Muscle layer of colon (tissue), 2 donors: ENCODE measurements around the gene PAQR6.

Source experiments
- H3K27ac ChIP-seq: one replicate; pipeline ENCODE4 v1.7.0; 2013; ENCODE audit warnings: low read depth, mild to moderate bottlenecking, low read length, moderate library complexity
- H3K27me3 ChIP-seq, 2 donors: one replicate each; pipeline ENCODE4 v1.7.0; 2013; ENCODE audit warnings: low read length in 2 of 2, mild to moderate bottlenecking in 2 of 2; ENCODE audit not compliant: insufficient read depth in 2 of 2, control insufficient read depth in 1 of 2
- H3K36me3 ChIP-seq: one replicate; pipeline ENCODE4 v1.7.0; 2013; ENCODE audit warnings: mild to moderate bottlenecking, low read length; ENCODE audit not compliant: insufficient read depth
- H3K4me1 ChIP-seq: one replicate; pipeline ENCODE4 v1.7.0; 2013; ENCODE audit warnings: mild to moderate bottlenecking, low read length; ENCODE audit not compliant: insufficient read depth
- H3K4me3 ChIP-seq, 2 donors: one replicate each; pipeline ENCODE4 v1.7.0; 2013; ENCODE audit warnings: low read length in 2 of 2, low read depth in 1 of 2, mild to moderate bottlenecking in 1 of 2, moderate library complexity in 1 of 2
- H3K9ac ChIP-seq: one replicate; pipeline ENCODE4 v1.7.0; 2013; ENCODE audit warnings: low read length
- H3K9me3 ChIP-seq: one replicate; pipeline ENCODE4 v1.7.0; 2013; ENCODE audit warnings: mild to moderate bottlenecking, low read length
- donor health status: abdominal sarcoma.
- donor health status: Adenocarcinoma of cecum.

Gene PAQR6

DNA sequence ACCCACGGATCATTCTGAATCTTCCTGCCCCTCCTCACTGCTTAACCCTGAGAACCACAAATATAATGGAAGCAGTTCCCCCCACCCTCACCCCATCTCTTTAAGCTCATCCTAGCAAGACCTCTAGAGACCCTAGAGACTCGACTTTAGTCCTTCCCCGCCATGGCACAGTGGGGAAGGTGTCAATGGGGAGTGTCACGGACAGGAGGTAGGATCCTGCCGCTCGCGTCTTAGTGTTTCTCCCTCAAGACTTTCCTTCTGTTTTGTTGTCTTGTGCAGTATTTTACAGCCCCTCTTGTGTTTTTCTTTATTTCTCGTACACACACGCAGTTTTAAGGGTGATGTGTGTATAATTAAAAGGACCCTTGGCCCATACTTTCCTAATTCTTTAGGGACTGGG is 35.7 kb downstream of the PAQR6 start:
- Histone ChIP-seq H3K4me1 (peaks cover 14% of the 10 kb centered on the region), H3K9ac (peak overlapping the region; percentile 96), H3K4me3 (peak overlapping the region in 1 of 2 donors; percentile 83), H3K27me3 (no peaks in the 10 kb centered on the region), H3K9me3 (no peaks in the 10 kb centered on the region), H3K27ac (peak overlapping the region; percentile 88), H3K36me3 (peaks cover 32% of the 10 kb centered on the region)

DNA sequence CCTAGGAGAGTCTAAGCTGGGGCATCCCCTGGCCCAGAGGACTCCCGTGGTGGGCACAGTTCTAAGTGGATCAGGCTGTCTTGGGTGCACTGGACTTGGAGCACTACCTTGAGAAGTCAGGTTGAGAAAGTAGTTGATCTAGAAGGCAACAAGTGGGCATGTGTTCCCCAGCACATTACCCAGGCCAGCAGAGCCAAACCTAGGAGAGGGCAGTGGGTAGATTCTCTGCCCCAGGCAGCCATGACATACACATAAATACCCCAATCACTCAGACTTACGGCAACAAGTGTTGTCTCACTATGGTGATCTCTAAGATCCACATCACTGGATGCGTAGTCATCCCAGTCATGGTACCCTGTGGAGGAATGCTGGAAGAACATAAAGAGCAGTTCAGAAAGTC is 36.6 kb downstream of the PAQR6 start:
- H3K4me1 ChIP-seq = peaks cover 14% of the 10 kb centered on the region
- H3K27me3 ChIP-seq = no peaks in the 10 kb centered on the region
- no peak overlapping the region for H3K4me3 ChIP-seq
- no peak overlapping the region for H3K9ac ChIP-seq
- no peaks in the 10 kb centered on the region for H3K9me3 ChIP-seq
- no peak overlapping the region for H3K27ac ChIP-seq
- H3K36me3 ChIP-seq = peaks cover 32% of the 10 kb centered on the region

DNA sequence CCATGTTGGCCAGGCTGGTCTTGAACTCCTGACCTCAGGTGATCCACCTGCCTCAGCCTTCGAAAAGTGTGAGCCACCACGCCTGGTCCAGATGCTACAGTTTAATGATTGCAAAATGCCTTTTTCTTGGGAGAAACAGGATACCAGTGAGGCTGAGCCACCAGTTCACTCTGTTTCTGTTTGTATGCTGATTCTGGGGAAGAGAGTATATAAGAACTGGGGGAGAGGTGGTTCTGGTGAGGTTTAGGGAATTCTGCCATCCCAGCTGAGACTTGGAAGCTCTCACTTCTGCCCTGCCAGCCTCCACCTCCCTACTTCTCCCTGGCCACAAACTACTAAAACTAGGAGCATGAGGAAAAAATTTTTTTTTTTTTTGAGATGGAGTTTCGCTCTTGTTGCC is 43.2 kb downstream of the PAQR6 start:
- H3K9ac ChIP-seq = no peak overlapping the region
- H3K27me3 ChIP-seq = no peaks in the 10 kb centered on the region
- peaks cover 20% of the 10 kb centered on the region for H3K4me1 ChIP-seq
- no peak overlapping the region for H3K27ac ChIP-seq
- no peak overlapping the region for H3K4me3 ChIP-seq
- peaks cover 36% of the 10 kb centered on the region for H3K36me3 ChIP-seq
- no peaks in the 10 kb centered on the region for H3K9me3 ChIP-seq

DNA sequence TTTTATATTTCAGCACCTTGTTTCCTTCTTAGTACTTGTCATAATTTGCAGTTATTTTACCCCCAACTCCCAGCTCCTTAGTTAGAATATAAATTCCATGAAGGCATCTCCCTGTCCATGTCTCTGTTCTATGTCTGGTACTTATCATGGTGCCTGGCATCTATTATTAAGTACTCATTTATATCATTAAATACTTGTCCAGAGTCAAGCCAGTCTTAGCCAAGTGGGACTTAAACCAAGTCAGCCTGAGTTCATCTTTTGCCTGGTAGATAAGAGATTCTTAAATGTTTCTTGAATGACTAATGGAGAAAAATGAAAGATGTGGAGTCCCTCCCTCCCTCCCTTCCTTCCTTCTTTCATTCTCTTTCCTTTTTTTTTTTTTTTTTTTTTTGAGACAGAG is 44.5 kb downstream of the PAQR6 start:
- peaks cover 20% of the 10 kb centered on the region for H3K4me1 ChIP-seq
- H3K27me3 ChIP-seq = no peaks in the 10 kb centered on the region
- H3K36me3 ChIP-seq = peaks cover 40% of the 10 kb centered on the region
- H3K27ac ChIP-seq = no peak overlapping the region
- H3K9me3 ChIP-seq = no peaks in the 10 kb centered on the region
- H3K4me3 ChIP-seq = no peak overlapping the region
- no peak overlapping the region for H3K9ac ChIP-seq

DNA sequence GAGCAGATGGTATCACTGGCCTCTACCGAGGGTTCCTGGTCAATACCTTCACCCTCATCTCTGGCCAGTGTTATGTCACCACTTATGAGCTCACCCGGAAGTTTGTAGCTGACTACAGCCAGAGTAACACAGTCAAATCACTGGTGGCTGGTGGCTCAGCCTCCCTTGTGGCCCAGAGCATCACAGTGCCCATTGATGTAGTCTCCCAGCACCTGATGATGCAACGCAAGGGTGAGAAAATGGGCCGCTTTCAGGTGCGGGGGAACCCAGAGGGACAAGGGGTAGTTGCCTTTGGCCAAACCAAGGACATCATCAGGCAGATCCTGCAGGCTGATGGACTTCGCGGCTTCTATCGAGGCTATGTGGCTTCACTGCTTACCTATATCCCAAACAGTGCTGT is 47.8 kb downstream of the PAQR6 start:
- H3K4me1 ChIP-seq = peaks cover 29% of the 10 kb centered on the region
- peaks cover 26% of the 10 kb centered on the region for H3K36me3 ChIP-seq
- no peak overlapping the region for H3K9ac ChIP-seq

DNA sequence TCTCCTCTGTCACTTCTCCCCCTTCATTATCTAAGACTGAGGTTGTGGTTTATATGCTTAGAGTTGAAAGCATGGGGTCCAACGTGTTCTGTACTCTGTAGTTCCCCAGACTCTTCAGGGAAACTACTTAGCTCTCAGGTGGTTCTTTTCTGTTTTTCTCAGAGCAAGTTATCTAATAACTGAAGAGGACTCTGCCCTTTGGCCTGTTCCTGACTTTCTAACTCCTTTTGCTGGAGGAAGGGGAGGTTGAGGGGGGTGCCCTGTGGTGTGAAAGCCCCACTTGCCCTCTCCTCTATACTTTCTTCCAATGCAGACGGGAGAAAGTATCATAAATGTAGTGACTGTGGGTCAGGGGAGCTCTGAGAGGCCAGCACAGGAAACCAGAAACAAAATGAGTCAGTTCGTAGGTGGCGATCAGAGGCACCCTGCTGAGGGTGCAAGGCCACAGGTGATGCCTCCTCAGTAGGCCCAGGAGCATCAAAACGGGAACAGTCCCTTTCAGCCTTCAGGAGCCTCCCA is 49.0 kb downstream of the PAQR6 start:
- H3K4me1 ChIP-seq = peaks cover 33% of the 10 kb centered on the region
- H3K9ac ChIP-seq = no peak overlapping the region
- no peaks in the 10 kb centered on the region for H3K9me3 ChIP-seq
- H3K4me3 ChIP-seq = no peak overlapping the region
- H3K27ac ChIP-seq = no peak overlapping the region
- H3K27me3 ChIP-seq = no peaks in the 10 kb centered on the region
- peaks cover 26% of the 10 kb centered on the region for H3K36me3 ChIP-seq

More for the DNA sequence above, 47.8 kb downstream of the PAQR6 start:
- Histone ChIP-seq H3K27ac (no peak overlapping the region), H3K27me3 (no peaks in the 10 kb centered on the region), H3K4me3 (no peak overlapping the region), H3K9me3 (no peaks in the 10 kb centered on the region)

DNA sequence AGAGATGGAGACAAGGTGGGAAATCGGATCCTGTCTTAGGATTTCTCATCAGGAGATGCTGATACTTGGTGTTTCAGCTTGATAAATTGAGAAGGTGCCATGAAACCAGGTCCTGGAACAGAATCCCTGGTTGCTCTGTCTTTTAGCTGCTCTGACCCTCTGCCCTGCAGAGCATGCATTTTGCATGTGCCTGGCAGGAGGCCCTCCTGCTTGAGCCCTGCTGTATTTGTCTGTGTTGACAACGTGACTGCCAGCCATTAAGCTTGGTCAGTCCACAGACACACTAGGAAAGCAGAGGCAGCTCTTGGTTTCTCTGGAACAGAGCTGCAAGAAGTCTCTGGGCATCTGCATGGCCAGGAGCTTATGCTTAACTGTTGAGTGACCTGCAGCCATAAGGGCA is 51.4 kb downstream of the PAQR6 start:
- Histone ChIP-seq H3K4me1 (peaks cover 22% of the 10 kb centered on the region), H3K36me3 (peaks cover 17% of the 10 kb centered on the region), H3K27ac (no peak overlapping the region), H3K4me3 (no peak overlapping the region), H3K9me3 (no peaks in the 10 kb centered on the region), H3K27me3 (no peaks in the 10 kb centered on the region), H3K9ac (no peak overlapping the region)

DNA sequence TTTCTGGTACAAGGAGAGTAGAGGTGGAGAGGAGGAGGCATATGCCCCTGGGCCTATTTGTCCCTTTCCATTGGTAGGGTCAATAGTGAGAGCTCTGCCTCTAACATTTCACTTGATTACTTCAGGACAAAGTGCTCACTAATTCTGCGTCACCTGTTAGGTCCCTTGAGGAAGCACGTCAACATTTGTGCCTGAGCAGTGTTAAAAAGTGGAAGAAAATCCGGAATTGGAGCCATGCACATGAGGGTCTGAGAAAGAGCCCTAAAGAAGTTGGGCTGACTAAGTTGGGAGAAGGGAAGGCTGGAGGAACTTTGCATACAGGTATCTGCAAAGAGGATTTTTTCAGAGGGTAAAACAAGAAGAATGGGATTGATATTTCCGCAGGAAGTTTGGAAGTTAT is 52.0 kb downstream of the PAQR6 start:
- Histone ChIP-seq H3K9me3 (no peaks in the 10 kb centered on the region), H3K9ac (no peak overlapping the region), H3K4me1 (peaks cover 22% of the 10 kb centered on the region), H3K4me3 (no peak overlapping the region), H3K27ac (no peak overlapping the region), H3K27me3 (no peaks in the 10 kb centered on the region), H3K36me3 (peaks cover 17% of the 10 kb centered on the region)

DNA sequence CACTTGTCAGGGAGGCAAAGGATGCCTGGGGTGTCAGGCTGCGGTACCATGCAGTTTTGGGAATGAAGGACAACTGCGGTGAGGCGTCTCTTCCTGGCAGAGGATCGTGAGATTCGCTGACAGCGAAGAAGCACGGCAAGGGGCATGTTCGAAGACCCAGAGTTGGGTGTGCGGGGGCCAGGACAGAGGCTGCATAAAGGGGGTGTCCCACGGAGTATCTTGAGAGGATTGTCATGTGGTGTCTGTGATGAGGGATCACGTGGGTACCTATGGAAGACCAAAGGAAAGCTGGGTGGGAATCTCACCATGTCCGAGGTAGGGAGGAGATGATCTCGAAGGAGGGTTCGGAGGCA is 53.6 kb downstream of the PAQR6 start:
- Histone ChIP-seq H3K9ac (peak overlapping the region; percentile 90), H3K27me3 (no peaks in the 10 kb centered on the region), H3K4me3 (peak overlapping the region; percentile 27 to 97), H3K4me1 (peaks cover 22% of the 10 kb centered on the region), H3K27ac (peak overlapping the region; percentile 15), H3K36me3 (peaks cover 3% of the 10 kb centered on the region), H3K9me3 (no peaks in the 10 kb centered on the region)

DNA sequence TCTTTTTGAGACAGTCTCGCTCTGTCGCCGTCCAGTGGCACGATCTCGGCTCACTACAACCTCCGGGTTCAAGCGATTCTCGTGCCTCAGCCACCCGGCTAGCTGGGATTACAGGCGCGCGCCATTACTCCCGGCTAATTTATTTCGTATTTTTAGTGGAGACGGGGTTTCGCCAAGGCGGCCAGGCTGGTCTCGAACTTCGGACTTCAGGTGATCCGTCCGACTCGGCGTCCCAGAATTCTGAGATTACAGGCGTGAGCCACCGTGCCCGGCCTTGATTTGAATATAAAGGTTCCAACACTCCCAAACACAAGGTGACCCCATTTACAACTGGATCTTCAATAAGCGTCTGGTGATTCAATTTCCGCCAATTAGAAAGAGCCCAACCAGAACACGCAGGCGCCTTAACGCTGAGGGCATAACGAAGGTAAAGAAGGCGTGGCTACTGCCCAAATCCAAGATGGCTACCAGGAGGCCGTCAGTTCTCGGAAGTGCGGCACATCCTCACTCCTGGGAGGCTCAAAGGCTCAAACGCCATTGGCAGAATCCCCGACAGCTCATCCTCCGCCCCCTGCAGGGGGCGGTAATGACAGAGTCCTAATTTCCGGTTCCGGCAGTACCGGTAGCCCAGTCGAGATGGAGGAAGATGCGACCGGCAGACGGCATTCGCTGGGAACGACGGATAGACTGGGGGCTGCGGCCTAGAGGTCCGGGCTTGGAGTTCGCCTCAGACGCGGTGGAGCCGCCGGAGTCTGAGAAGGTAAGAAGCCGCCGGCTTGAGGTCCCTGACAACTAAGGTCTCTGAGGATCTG is 54.2 kb downstream of the PAQR6 start, which contains the start of gene SLC25A44:
TSS of gene SLC25A44 (plus strand) at position 617 of the 812 bp plus-strand sequence. CDS start 5,744 bp downstream, outside the sequence.
- H3K9ac ChIP-seq = peak within 1 kb of the TSS; percentile 90
- peak within 1 kb of the TSS; percentile 65 for H3K27ac ChIP-seq
- H3K9me3 ChIP-seq = no peaks in the 10 kb centered on the region
- peaks cover 22% of the 10 kb centered on the region for H3K4me1 ChIP-seq
- no peaks in the 10 kb centered on the region for H3K36me3 ChIP-seq
- no peaks in the 10 kb centered on the region for H3K27me3 ChIP-seq
- H3K4me3 ChIP-seq = peak within 1 kb of the TSS; percentile 27 to 97
